HG02981 (cell line): ENCODE data around the gene APOBEC2.

Experiments used
- ATAC-seq: cut with Tn5 transposase; IDR thresholded peaks from one replicate; pipeline ENCODE4 v1.9.1; 2021; ENCODE audit warnings: mild to moderate bottlenecking, moderate library complexity; ENCODE audit not compliant: unreplicated experiment

APOBEC2 gene

GRCh38 chr6:41037107-41037900 is 15.7 kb upstream of the APOBEC2 start:
- no peak for ATAC-seq

- no peak for ATAC-seq
These were observed 14.8 kb upstream of the APOBEC2 start for GRCh38 chr6:41038205-41038604.

GRCh38 chr6:41039060-41039998 is 13.7 kb upstream of the APOBEC2 start, which contains the start of gene UNC5CL:
Gene UNC5CL (minus strand): TSS chr6:41039221. CDS start chr6:41035074, 4,147 bp downstream.
- ATAC-seq, result no peak

- ATAC-seq, result no peak
These were observed 12.7 kb upstream of the APOBEC2 start for GRCh38 chr6:41040101-41040939.

- ATAC-seq, result no peak
These were observed 12.0 kb upstream of the APOBEC2 start for GRCh38 chr6:41040940-41041536.

- no peak for ATAC-seq
These were observed 10.6 kb upstream of the APOBEC2 start, which contains the start of gene TSPO2 for GRCh38 chr6:41042226-41043055. Gene TSPO2 (plus strand): TSS chr6:41042467. CDS start chr6:41042986, 519 bp downstream.

- ATAC-seq, result no peak
These were observed 9.9 kb upstream of the APOBEC2 start for GRCh38 chr6:41043151-41043550.

- no peak for ATAC-seq
These were observed 7.3 kb upstream of the APOBEC2 start for GRCh38 chr6:41045664-41046063.

GRCh38 chr6:41046084-41046483 is 6.9 kb upstream of the APOBEC2 start:
- ATAC-seq, result no peak

GRCh38 chr6:41047306-41047705 is 5.7 kb upstream of the APOBEC2 start:
- ATAC-seq, result no peak

GRCh38 chr6:41047745-41048732 is 5.0 kb upstream of the APOBEC2 start:
- no peak for ATAC-seq

- no peak for ATAC-seq
These were observed 3.5 kb upstream of the APOBEC2 start for GRCh38 chr6:41049521-41049920.

- ATAC-seq, result no peak
These were observed 3.0 kb upstream of the APOBEC2 start for GRCh38 chr6:41049955-41050354.

- no peak for ATAC-seq
These were observed 2.5 kb upstream of the APOBEC2 start for GRCh38 chr6:41050536-41050935.

- ATAC-seq, result no peak
These were observed 1.1 kb upstream of the APOBEC2 start for GRCh38 chr6:41051873-41052272.

GRCh38 chr6:41054511-41054910 is 1.5 kb downstream of the APOBEC2 start:
- no peak for ATAC-seq

GRCh38 chr6:41055149-41055548 is 2.1 kb downstream of the APOBEC2 start:
- ATAC-seq, result no peak

- no peak for ATAC-seq
These were observed 3.9 kb downstream of the APOBEC2 start for GRCh38 chr6:41056768-41057490.
